Bronchial epithelial cell (primary cell): ENCODE data around the gene RHBDD1. TPM values are rescaled to one million over a fixed set of nuclear protein-coding genes. Genes with fewer than 3 reads are reported as not detected.

Experiments used
- DNase-seq: peaks from one replicate; pipeline ENCODE4 v3.0.0-alpha.2; 2010; ENCODE audit warnings: low read depth
- FAIRE-seq: peaks from 2 replicates; lab custom pipeline; 2011; peaks lifted over from hg19 to GRCh38; lab: Jason Lieb, UNC
- H3K27me3 ChIP-seq: 2 replicates; pipeline ENCODE4 v1.5.1; 2011; ENCODE audit warnings: low read length; ENCODE audit not compliant: control insufficient read depth, insufficient read depth
- H3K36me3 ChIP-seq: 2 replicates; pipeline ENCODE4 v1.5.1; 2011; ENCODE audit warnings: low read length; ENCODE audit not compliant: control insufficient read depth, insufficient read depth
- H3K4me3 ChIP-seq: 2 replicates; pipeline ENCODE4 v1.5.1; 2011; ENCODE audit warnings: mild to moderate bottlenecking, low read depth, low read length, control low read depth
- total RNA-seq: library from RNA; depleted of rRNA; stranded (reverse); fragments of >200 nt; gene quantifications from 2 replicates; pipeline ENCODE4 v1.2.1, GENCODE V29; 2014
- TF ChIP-seq, protein P1 (sequence below): IDR thresholded peaks from 2 replicates; pipeline ENCODE4 v1.5.1; 2011; ENCODE audit warnings: mild to moderate bottlenecking, moderate library complexity, low read length, control low read depth, inconsistent platforms; ENCODE audit not compliant: insufficient read depth, severe bottlenecking

Gene RHBDD1, protein sequence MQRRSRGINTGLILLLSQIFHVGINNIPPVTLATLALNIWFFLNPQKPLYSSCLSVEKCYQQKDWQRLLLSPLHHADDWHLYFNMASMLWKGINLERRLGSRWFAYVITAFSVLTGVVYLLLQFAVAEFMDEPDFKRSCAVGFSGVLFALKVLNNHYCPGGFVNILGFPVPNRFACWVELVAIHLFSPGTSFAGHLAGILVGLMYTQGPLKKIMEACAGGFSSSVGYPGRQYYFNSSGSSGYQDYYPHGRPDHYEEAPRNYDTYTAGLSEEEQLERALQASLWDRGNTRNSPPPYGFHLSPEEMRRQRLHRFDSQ
- 29.7 and 32.0 TPM in 2 replicates for total RNA-seq

DNA sequence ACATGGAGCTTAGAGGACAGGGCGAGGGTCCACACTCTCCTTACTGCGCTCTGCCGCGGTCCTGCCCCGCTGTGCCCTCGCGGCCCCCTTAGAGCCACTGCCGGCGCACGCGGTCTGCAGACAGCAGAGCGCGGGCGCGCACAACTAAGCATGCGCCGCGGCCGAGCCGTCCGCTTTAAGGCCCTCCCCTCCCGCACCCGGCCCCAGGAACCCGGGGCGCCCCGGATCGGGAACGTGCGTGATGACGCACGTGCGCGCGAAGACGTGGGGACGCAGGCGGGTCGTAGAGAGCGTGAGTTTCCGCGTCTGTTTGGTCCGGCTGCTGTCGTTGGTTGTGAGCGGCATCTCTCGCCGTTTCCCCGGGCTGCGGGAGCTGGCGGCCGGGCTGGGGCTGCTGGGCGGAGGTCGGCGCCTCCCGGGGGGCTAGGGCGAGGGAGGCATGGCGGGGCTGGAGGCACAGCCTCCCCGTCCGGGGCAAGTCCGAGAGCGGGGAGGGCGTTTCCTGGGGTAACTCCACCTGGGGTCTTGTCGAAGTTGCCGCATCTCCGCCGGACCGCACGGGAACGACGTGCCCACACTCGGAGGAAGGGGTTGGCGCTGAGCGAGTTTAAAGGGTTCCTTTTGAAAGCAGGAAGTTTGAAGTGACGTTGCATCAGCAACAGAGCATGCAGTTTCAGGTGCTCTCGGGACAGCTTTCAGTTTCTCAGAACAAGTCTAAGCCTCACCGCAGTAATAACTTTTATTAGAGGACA lies at the start of gene RHBDD1:
Gene RHBDD1, plus strand, starts transcription at position 259 of the 752 bp plus-strand sequence. CDS start 28,640 bp downstream, outside the sequence.
- FAIRE-seq (peak; percentile 72), DNase-seq (peak; percentile 83)
- TF ChIP-seq, protein P1, sequence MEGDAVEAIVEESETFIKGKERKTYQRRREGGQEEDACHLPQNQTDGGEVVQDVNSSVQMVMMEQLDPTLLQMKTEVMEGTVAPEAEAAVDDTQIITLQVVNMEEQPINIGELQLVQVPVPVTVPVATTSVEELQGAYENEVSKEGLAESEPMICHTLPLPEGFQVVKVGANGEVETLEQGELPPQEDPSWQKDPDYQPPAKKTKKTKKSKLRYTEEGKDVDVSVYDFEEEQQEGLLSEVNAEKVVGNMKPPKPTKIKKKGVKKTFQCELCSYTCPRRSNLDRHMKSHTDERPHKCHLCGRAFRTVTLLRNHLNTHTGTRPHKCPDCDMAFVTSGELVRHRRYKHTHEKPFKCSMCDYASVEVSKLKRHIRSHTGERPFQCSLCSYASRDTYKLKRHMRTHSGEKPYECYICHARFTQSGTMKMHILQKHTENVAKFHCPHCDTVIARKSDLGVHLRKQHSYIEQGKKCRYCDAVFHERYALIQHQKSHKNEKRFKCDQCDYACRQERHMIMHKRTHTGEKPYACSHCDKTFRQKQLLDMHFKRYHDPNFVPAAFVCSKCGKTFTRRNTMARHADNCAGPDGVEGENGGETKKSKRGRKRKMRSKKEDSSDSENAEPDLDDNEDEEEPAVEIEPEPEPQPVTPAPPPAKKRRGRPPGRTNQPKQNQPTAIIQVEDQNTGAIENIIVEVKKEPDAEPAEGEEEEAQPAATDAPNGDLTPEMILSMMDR = no peak
- Histone ChIP-seq H3K27me3 (no peaks in the 10 kb centered on the region), H3K36me3 (no peaks in the 10 kb centered on the region), H3K4me3 (peak within 1 kb of the TSS; percentile 96)

DNA sequence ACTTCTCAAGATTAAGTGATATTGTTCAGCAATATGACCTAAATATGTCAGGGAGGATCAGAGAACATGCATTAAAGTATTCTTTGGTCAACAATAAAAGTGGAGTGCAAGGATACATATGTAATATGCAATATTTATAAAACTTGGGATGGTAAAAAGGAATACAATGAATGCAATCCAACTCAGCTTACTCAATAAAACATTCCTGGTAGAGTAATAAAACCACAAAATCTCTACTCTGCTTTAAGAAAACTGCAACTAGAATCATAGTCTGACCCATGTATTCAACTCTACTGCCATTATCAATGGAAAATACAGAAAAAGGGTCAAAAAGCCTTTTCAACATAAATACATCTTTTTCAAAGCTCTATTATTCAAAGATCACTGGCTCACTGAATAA lies 47.8 kb upstream of the RHBDD1 start:
- FAIRE-seq (no peak), DNase-seq (no peak)
- H3K4me3 ChIP-seq = no peak overlapping the region
- no peaks in the 10 kb centered on the region for H3K27me3 ChIP-seq
- no peaks in the 10 kb centered on the region for H3K36me3 ChIP-seq
- TF ChIP-seq, protein P1 = no peak

DNA sequence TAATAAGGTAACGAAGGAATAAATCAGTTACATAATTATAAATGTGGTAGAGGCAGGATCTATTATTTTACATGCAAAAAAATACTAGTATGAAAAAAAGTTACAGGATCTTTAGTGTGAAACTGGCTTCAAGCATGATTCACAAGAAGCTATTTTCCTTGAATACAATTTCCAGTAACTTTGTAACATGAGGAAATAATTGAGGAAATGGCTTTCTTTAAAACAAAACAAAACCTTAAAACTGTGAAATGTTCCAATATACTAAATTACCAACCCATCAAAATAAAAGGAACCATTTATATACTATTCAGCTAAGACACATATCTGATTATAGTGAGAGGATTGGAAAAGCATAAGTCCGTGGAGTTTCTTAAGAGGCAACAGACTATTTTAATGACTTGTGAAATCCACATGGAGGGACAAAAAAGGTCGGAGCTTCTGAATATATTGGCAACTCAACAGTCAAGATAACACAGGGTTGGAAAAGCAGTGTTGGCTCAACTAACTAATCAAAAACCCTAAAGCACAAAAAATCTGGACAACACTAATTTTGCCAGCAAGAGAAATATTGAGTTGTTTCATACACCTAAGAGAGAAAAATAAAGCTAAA lies 46.9 kb upstream of the RHBDD1 start:
- FAIRE-seq = no peak

DNA sequence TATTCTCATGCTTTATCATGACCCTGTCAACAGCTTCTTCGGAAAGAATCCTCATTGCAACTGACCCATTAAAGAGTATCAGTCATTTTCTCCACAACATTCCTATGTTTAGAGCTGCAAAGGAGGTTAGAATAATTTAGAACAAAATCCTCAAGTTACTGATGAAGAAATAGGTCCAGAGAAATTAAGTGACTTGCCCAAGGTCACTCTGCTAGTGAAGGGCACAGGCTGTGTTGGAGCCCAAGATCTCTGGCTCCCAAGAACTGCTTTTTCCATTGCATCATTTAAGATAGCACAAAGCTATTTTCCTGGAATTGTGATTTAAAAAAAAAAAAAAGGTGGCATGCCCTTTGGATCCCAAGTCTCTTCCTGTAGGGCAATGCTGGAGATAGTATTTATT lies 45.8 kb upstream of the RHBDD1 start:
- H3K36me3 ChIP-seq = no peaks in the 10 kb centered on the region
- no peak overlapping the region for H3K4me3 ChIP-seq
- no peak for DNase-seq
- no peak for FAIRE-seq
- TF ChIP-seq, protein P1 = no peak
- no peaks in the 10 kb centered on the region for H3K27me3 ChIP-seq

More for the DNA sequence above, 46.9 kb upstream of the RHBDD1 start:
- no peaks in the 10 kb centered on the region for H3K27me3 ChIP-seq
- TF ChIP-seq, protein P1 = no peak
- no peak for DNase-seq
- no peaks in the 10 kb centered on the region for H3K36me3 ChIP-seq
- H3K4me3 ChIP-seq = no peak overlapping the region

DNA sequence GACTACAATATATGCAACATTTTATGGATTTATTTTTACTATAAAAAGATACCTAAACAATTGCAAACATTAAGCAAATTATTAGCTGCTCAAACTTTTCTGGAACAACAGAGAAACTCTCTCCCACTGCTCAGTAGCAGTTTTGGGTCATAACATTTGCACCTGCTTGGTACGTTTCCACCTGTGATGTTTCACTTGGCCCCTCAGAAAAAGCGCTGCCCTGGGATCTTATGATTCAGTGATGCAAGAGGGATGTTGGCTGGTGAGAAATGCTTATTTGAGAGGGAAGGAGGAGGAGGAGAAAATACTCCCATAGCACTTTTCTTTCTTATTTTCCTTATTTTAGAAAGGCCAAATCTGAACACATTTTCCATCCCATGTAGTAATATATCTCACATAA lies 45.4 kb upstream of the RHBDD1 start:
- no peak for FAIRE-seq
- TF ChIP-seq, protein P1 = no peak

More for the DNA sequence above, 45.4 kb upstream of the RHBDD1 start:
- H3K27me3 ChIP-seq = no peaks in the 10 kb centered on the region
- peak overlapping the region; percentile 46 for H3K4me3 ChIP-seq
- no peak for DNase-seq
- H3K36me3 ChIP-seq = no peaks in the 10 kb centered on the region
